A549 (cell line): ENCODE results near the gene DENND6A.

Source experiments
- CTCF ChIP-seq: fragments of >200 bp; sonication (Bioruptor Twin); formaldehyde crosslinking; IDR thresholded peaks from 3 replicates; pipeline ENCODE4 v1.5.1; 2016
- RARB ChIP-seq: fragments of 250-450 bp; sonication (Bioruptor Pico); IDR thresholded peaks from 2 replicates; pipeline ENCODE4 v1.8.0; 2021; ENCODE audit warnings: mild to moderate bottlenecking, moderate library complexity

GRCh38 chr3:57647292-57647940 is 45.5 kb downstream of the DENND6A start:
- TF ChIP-seq CTCF (no peak), RARB (CRISPR knock-in tag) (no peak)
